K562 (cell line): ENCODE data around the gene NRF1. TPM values are rescaled to one million over a fixed set of nuclear protein-coding genes. Genes with fewer than 3 reads are reported as not detected.
A peak's percentile ranks its signal among the peaks of the same experiment; 100 is the strongest.

Experiments
- BCLAF1 ChIP-seq, 2 experiments: fragments of 450-650 bp in 1 of 2; IDR thresholded peaks; 2 replicates each; pipeline ENCODE4 v1.6.1; 2011 to 2017; ENCODE audit warnings: low read depth in 2 of 2, antibody characterized with exemption in 1 of 2, borderline replicate concordance in 1 of 2, low read length in 1 of 2, mild to moderate bottlenecking in 1 of 2, mixed read lengths in 1 of 2; ENCODE audit not compliant: control insufficient read depth in 1 of 2
- BRCA1 ChIP-seq, 2 experiments: fragments of 450-650 bp in 1 of 2; sonication (generic) in 1 of 2; formaldehyde crosslinking in 1 of 2; IDR thresholded peaks; 2 replicates each; pipeline versions ENCODE4 v1.5.0 to v1.6.1; 2017 to 2020; ENCODE audit warnings: mild to moderate bottlenecking in 1 of 2, missing genetic modification reagents in 1 of 2
- ETV5 ChIP-seq: sonication (generic); formaldehyde crosslinking; IDR thresholded peaks from 2 replicates; pipeline ENCODE4 v1.4.0; 2020; ENCODE audit warnings: low read depth, mild to moderate bottlenecking, missing genetic modification reagents
- PCBP1 ChIP-seq: fragments of 200-400 bp; formaldehyde crosslinking; IDR thresholded peaks from 2 replicates; pipeline ENCODE4 v1.6.1; 2018; ENCODE audit warnings: mild to moderate bottlenecking, low read depth, low read length; ENCODE audit not compliant: poor library complexity, severe bottlenecking
- SMARCA5 ChIP-seq: fragments of 450-650 bp; IDR thresholded peaks from 2 replicates; pipeline ENCODE4 v1.6.1; 2016
- TEAD2 ChIP-seq: fragments of 450-650 bp; IDR thresholded peaks from 2 replicates; pipeline ENCODE4 v1.6.1; 2016; ENCODE audit warnings: missing genetic modification characterization, control low read depth, missing compliant biosample characterization
- U2AF2 ChIP-seq: fragments of 200-400 bp; formaldehyde crosslinking; optimal IDR thresholded peaks from 2 replicates; pipeline ENCODE3; 2017; ENCODE audit warnings: low read depth, mild to moderate bottlenecking, low read length
- ZFX ChIP-seq: sonication (generic); formaldehyde crosslinking; IDR thresholded peaks from 2 replicates; pipeline ENCODE4 v1.8.0; 2022; ENCODE audit warnings: mild to moderate bottlenecking, missing genetic modification reagents, moderate library complexity
- ZNF347 ChIP-seq: fragments of 450-650 bp; formaldehyde crosslinking; IDR thresholded peaks from 2 replicates; pipeline ENCODE4 v1.4.0; 2020; ENCODE audit warnings: low read depth, mild to moderate bottlenecking, moderate library complexity
- polyA plus RNA-seq, 8 experiments: library from polyadenylated mRNA; depleted of rRNA in 4 of 8; stranded (reverse) in 5 of 8; unstranded in 3 of 8; fragments of >200 nt; fragmentation: Nextera tagmentation in 2 of 8; fragmentation: Illumina TruSeq in 1 of 8; extraction: Ambion mirVana in 2 of 8; extraction: Trizol in 1 of 8; gene quantifications; 2 replicates each; pipeline versions ENCODE4 v1.2.1 to v1.2.3, GENCODE V29; 2011 to 2014; ENCODE audit warnings: inconsistent platforms in 1 of 8, missing spikeins in 1 of 8
- total RNA-seq, 7 experiments: library from RNA; depleted of rRNA in 6 of 7; stranded (reverse); fragments of >200 nt in 6 of 7; fragmentation: Illumina TruSeq in 2 of 7; extraction: Trizol in 2 of 7; gene quantifications; 2 replicates each; pipeline versions ENCODE4 v1.2.1 to v1.2.3, GENCODE V29; 2011 to 2021; ENCODE audit warnings: low replicate concordance in 1 of 7
- TF ChIP-seq, protein P1 (sequence below), 2 experiments: IDR thresholded peaks; 2 replicates each; pipeline ENCODE4 v1.6.1; 2012; ENCODE audit warnings: improper control_type of control experiment in 2 of 2, low read depth in 2 of 2, low read length in 2 of 2, borderline replicate concordance in 1 of 2
- TF ChIP-seq, protein P2 (sequence below): sonication (generic); formaldehyde crosslinking; IDR thresholded peaks from 2 replicates; pipeline ENCODE4 v1.9.0; 2022; ENCODE audit warnings: mild to moderate bottlenecking, missing genetic modification reagents
- TF ChIP-seq, protein P3 (sequence below): fragments of 150-350 bp; conservative IDR thresholded peaks from 2 replicates; pipeline ENCODE4 v1.6.1; 2014; ENCODE audit warnings: low read length

The NRF1 gene
- total and polyA plus RNA-seq, 9 of the 15 experiments (the other 6 are each of a cell fraction or from before 2014, with no cell fraction given), result 8.6 to 28.8 (median 20.3) TPM

GRCh38 chr7:129779602-129780256 lies 168.2 kb downstream of the NRF1 start (continued):
- TF ChIP-seq TEAD2 (tag) (no peak), PCBP1 (no peak), ZFX (CRISPR knock-in tag) (peak; percentile 92), SMARCA5 (no peak), U2AF2 (no peak), ZNF347 (no peak), BCLAF1 (IDR thresholded peaks at IDR 0.05; ENCODE audit: borderline replicate concordance in 1 of 2, control insufficient read depth in 1 of 2, low read depth in 2 of 2, low read length in 1 of 2) (0 out of 4 replicates have a peak, but pooled peaks of 1 of the 2 experiments have one; percentile 32), ETV5 (no peak), BRCA1 (IDR thresholded peaks at IDR 0.05) (no peak), BRCA1 (CRISPR knock-in tag; IDR thresholded peaks at IDR 0.05) (no peak)
- TF ChIP-seq, protein P1, sequence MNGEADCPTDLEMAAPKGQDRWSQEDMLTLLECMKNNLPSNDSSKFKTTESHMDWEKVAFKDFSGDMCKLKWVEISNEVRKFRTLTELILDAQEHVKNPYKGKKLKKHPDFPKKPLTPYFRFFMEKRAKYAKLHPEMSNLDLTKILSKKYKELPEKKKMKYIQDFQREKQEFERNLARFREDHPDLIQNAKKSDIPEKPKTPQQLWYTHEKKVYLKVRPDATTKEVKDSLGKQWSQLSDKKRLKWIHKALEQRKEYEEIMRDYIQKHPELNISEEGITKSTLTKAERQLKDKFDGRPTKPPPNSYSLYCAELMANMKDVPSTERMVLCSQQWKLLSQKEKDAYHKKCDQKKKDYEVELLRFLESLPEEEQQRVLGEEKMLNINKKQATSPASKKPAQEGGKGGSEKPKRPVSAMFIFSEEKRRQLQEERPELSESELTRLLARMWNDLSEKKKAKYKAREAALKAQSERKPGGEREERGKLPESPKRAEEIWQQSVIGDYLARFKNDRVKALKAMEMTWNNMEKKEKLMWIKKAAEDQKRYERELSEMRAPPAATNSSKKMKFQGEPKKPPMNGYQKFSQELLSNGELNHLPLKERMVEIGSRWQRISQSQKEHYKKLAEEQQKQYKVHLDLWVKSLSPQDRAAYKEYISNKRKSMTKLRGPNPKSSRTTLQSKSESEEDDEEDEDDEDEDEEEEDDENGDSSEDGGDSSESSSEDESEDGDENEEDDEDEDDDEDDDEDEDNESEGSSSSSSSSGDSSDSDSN (IDR thresholded peaks at IDR 0.05; ENCODE audit: borderline replicate concordance in 1 of 2, low read depth in 2 of 2, low read length in 2 of 2), result peak; percentile 71 to 90; a peak in 3 of 4 replicates
- TF ChIP-seq, protein P2, sequence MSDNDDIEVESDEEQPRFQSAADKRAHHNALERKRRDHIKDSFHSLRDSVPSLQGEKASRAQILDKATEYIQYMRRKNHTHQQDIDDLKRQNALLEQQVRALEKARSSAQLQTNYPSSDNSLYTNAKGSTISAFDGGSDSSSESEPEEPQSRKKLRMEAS (CRISPR knock-in tag), result no peak; the same call in none of the 2 replicates
- TF ChIP-seq, protein P3, sequence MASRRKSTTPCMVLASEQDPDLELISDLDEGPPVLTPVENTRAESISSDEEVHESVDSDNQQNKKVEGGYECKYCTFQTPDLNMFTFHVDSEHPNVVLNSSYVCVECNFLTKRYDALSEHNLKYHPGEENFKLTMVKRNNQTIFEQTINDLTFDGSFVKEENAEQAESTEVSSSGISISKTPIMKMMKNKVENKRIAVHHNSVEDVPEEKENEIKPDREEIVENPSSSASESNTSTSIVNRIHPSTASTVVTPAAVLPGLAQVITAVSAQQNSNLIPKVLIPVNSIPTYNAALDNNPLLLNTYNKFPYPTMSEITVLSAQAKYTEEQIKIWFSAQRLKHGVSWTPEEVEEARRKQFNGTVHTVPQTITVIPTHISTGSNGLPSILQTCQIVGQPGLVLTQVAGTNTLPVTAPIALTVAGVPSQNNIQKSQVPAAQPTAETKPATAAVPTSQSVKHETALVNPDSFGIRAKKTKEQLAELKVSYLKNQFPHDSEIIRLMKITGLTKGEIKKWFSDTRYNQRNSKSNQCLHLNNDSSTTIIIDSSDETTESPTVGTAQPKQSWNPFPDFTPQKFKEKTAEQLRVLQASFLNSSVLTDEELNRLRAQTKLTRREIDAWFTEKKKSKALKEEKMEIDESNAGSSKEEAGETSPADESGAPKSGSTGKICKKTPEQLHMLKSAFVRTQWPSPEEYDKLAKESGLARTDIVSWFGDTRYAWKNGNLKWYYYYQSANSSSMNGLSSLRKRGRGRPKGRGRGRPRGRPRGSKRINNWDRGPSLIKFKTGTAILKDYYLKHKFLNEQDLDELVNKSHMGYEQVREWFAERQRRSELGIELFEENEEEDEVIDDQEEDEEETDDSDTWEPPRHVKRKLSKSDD, result no peak
